ES-I3 (cell line): ENCODE measurements around the gene STK40.

ENCODE experiments used
- H3K36me3 ChIP-seq: 2 replicates; pipeline ENCODE4 v1.6.1; 2013; ENCODE audit warnings: mild to moderate bottlenecking, low read length, control low read depth, moderate library complexity; ENCODE audit not compliant: insufficient read depth
- H3K4me1 ChIP-seq: 2 replicates; pipeline ENCODE4 v1.6.1; 2013; ENCODE audit warnings: mild to moderate bottlenecking, control low read depth, low read length; ENCODE audit not compliant: insufficient read depth
- H3K9ac ChIP-seq: 2 replicates; pipeline ENCODE4 v1.6.1; 2013; ENCODE audit warnings: low read depth, mild to moderate bottlenecking, low read length, moderate library complexity
- H3K9me3 ChIP-seq: 2 replicates; pipeline ENCODE4 v1.6.1; 2013; ENCODE audit warnings: mild to moderate bottlenecking, low read length, moderate library complexity; ENCODE audit not compliant: control insufficient read depth, insufficient read depth

The STK40 gene

GRCh38 chr1:36406440-36406839, 20.7 kb upstream of the STK40 start:
- H3K36me3 ChIP-seq, result no peaks in the 10 kb centered on the region
- no peak overlapping the region for H3K9ac ChIP-seq
- H3K4me1 ChIP-seq, result no peaks in the 10 kb centered on the region
- no peaks in the 10 kb centered on the region for H3K9me3 ChIP-seq

GRCh38 chr1:36402504-36402890, 16.8 kb upstream of the STK40 start:
- Histone ChIP-seq H3K9ac (no peak overlapping the region), H3K4me1 (no peaks in the 10 kb centered on the region), H3K9me3 (no peaks in the 10 kb centered on the region), H3K36me3 (no peaks in the 10 kb centered on the region)

DNA sequence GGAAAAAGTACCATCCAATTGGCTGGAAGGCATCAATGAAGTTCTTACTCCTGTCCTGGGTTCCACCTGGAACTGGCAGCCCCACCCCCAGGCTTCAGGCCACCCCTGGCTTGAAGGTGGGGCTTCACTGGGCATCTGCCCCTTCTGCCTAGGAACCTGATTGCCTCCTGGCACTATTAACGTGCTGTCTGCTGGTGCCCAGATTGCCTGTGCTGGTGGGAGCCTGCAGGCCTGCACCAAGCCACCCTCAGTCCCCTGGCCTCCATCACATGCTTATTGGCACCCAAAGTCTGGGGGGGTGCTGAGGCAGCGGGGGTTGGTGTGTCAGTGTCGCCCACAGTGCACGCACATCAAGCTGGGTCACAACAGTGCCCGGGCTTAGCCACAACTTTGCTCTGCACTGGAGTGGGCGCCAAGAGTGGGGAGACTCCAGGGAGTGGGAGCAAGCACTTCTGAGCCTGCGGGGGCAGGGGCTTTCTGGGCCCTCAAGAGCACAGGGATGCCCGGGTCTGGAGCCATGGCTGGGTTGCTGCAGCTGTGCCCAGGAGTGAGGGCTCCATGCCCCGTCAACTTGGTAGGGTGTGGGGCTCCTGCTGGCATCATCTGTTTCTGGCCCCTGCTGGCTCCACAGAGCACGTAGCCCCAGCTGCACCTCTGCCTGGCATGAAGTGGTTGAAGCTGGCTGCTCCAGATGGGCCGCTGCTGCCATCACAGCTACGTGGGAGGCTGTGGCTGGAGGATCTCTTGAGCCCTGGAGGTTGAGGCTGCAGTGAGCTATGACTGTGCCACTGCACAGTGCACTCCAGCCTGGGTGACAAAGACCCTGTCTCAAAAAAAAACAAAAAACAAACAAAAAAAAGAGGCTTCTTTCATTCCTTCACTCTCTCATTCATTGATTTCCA, 16.1 kb upstream of the STK40 start:
- H3K9ac ChIP-seq, result peak overlapping the region; percentile 80; the same call in 1 of the 2 replicates
- H3K9me3 ChIP-seq, result no peaks in the 10 kb centered on the region

GRCh38 chr1:36400825-36401601, 15.3 kb upstream of the STK40 start:
- peak overlapping the region; percentile 80 for H3K9ac ChIP-seq
- no peaks in the 10 kb centered on the region for H3K4me1 ChIP-seq
- no peaks in the 10 kb centered on the region for H3K36me3 ChIP-seq
- H3K9me3 ChIP-seq, result no peaks in the 10 kb centered on the region

More for the DNA sequence above, 16.1 kb upstream of the STK40 start:
- no peaks in the 10 kb centered on the region for H3K36me3 ChIP-seq
- H3K4me1 ChIP-seq, result no peaks in the 10 kb centered on the region

DNA sequence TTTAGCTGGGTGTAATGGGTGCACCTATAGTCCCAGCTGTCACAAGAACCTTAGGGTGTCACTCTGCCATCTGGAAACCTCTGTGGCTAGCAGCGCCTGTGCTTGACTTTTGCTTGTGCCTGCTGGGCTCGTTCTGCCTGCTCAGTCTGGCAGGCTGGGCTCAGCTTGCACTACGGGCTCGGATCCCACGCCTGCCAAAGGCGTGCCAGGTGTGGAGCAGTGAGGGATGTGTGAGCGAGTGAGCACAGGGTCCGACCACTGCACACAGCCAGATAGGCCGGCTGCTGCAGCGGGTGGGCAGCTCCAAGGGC, 14.7 kb upstream of the STK40 start:
- Histone ChIP-seq H3K36me3 (no peaks in the 10 kb centered on the region), H3K9ac (peak overlapping the region; percentile 80; the same call in 1 of the 2 replicates), H3K9me3 (no peaks in the 10 kb centered on the region), H3K4me1 (no peaks in the 10 kb centered on the region)

GRCh38 chr1:36398370-36398977, 12.8 kb upstream of the STK40 start:
- Histone ChIP-seq H3K9me3 (no peaks in the 10 kb centered on the region), H3K36me3 (peaks cover 3% of the 10 kb centered on the region), H3K4me1 (no peaks in the 10 kb centered on the region), H3K9ac (peak overlapping the region; percentile 83)

DNA sequence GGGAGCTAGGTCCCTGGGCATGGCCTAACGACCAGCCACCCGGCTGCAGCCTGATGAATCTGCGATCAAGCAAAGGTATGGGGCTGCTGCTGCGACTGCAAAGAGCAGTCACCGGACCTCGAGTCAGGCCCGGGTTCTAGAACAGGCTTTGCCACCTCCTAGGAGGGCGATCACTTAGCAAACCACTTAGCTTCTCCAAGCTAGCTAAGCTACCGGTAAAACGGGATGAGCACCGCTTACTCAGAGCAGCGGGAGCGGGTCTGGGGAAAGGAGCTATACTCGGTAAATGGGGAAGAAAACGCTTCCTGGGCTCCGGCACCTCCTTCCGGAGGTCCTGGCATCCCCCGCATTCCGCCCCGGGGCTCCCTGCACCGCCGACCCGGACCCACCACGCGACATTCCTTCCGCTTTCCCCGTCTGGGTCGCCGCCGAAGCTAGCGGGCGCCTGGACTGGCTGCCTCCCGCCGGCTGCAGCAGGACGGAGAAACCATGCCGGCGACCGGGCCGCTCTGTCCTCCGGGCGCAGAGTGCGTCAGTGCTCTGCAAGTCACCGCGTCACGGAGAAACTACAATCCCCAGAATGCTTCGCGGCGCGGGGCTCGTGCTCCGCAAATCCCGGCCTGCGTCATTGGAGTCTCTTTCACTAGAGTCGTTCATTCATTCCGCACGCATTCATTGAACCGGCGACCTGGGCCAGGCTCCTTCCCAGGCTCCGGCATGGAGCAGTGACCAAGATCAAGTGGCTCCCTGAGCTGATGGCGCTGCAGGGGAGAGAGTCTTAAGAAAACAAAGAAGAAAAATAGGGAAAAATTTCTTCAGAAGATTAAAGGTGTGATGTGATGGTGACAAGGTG, 11.9 kb upstream of the STK40 start, which contains the start of gene LSM10:
Gene LSM10 (minus strand): TSS at position 531 of the 853 bp plus-strand sequence. CDS start 3,779 bp downstream, outside the sequence.
- H3K9me3 ChIP-seq, result no peaks in the 10 kb centered on the region

DNA sequence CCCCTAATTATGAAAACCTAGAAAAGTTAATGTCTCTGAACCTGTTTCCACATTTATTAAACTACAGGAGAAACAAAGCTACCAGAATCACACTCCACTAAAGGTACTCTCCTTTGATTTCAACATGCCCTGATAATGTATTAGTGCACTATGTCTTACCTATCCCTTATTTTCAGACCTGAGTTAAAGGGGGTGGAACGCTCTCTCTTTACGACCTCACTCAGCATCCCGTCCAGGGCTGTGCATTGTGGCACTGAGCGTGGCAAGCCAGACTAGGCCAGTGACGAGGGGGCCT, 11.3 kb upstream of the STK40 start:
- Histone ChIP-seq H3K9me3 (no peaks in the 10 kb centered on the region), H3K36me3 (peaks cover 9% of the 10 kb centered on the region), H3K9ac (peak overlapping the region; percentile 83), H3K4me1 (no peaks in the 10 kb centered on the region)

More for the DNA sequence above, 11.9 kb upstream of the STK40 start, which contains the start of gene LSM10:
- no peaks in the 10 kb centered on the region for H3K4me1 ChIP-seq
- peaks cover 9% of the 10 kb centered on the region for H3K36me3 ChIP-seq
- H3K9ac ChIP-seq, result peak within 1 kb of the TSS; percentile 83

- Histone ChIP-seq H3K4me1 (no peaks in the 10 kb centered on the region), H3K9ac (no peak overlapping the region; the same call in 1 of the 2 replicates), H3K9me3 (no peaks in the 10 kb centered on the region), H3K36me3 (peaks cover 9% of the 10 kb centered on the region)
Observed at GRCh38 chr1:36396359-36396758, 10.6 kb upstream of the STK40 start.

GRCh38 chr1:36393686-36394085, 8.0 kb upstream of the STK40 start:
- Histone ChIP-seq H3K9ac (no peak overlapping the region), H3K9me3 (no peaks in the 10 kb centered on the region), H3K36me3 (peaks cover 12% of the 10 kb centered on the region), H3K4me1 (no peaks in the 10 kb centered on the region)

- peaks cover 3% of the 10 kb centered on the region for H3K4me1 ChIP-seq
- H3K9me3 ChIP-seq, result no peaks in the 10 kb centered on the region
- H3K9ac ChIP-seq, result no peak overlapping the region
- peaks cover 12% of the 10 kb centered on the region for H3K36me3 ChIP-seq
Observed at GRCh38 chr1:36392836-36393235, 7.1 kb upstream of the STK40 start.

DNA sequence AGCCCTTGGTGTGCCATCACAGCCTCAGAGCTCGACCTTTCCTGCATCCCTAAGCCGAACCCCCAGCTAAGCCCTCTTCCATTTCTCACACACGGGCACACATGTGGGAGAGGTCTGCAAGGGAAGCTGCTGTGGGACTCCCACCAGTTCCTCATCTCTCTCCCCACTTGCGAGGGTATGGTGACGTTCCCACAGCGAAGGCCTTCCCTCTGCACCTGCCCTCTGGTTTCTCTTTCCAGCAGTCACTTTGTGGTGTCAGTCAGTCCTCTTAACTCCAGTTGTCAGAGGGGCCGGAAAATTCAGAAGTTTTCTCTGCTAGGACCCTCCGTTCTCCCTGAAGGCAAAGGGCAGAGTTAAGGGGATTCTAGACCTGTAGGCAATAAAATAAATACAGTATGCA, 5.5 kb upstream of the STK40 start:
- Histone ChIP-seq H3K9ac (no peak overlapping the region), H3K36me3 (peaks cover 12% of the 10 kb centered on the region), H3K9me3 (no peaks in the 10 kb centered on the region), H3K4me1 (peaks cover 16% of the 10 kb centered on the region)

- Histone ChIP-seq H3K9ac (no peak overlapping the region), H3K9me3 (no peaks in the 10 kb centered on the region), H3K4me1 (peaks cover 16% of the 10 kb centered on the region), H3K36me3 (peaks cover 12% of the 10 kb centered on the region)
Observed at GRCh38 chr1:36390411-36390810, 4.7 kb upstream of the STK40 start.

DNA sequence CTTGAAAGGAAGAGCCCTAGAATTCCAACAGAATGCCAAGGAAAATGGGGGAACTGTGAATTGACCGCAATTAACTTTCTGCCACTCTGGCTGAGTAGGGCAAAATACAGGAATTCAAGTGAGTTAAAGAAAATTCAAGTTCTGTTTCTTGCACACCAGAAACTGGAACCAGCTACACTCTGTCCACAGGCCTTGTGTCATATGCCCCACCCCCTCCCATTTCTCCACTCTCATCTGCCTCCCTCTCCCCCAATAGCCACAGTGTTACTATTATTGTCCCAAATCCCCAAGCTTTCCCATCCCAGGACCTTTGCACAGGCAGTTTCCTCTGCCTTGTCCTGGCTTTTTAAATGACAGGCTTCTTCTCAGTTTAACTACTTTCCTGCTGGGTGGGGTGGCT, 4.3 kb upstream of the STK40 start:
- H3K9ac ChIP-seq, result no peak overlapping the region
- peaks cover 16% of the 10 kb centered on the region for H3K4me1 ChIP-seq
- no peaks in the 10 kb centered on the region for H3K9me3 ChIP-seq
- H3K36me3 ChIP-seq, result peaks cover 12% of the 10 kb centered on the region
